Endothelial cell of umbilical vein (primary cell): ENCODE results near the gene AKT1. TPM values are rescaled to one million over a fixed set of nuclear protein-coding genes. Genes with fewer than 3 reads are reported as not detected.

Experiments
- BruUV-seq: library from RNA; stranded (reverse); fragments of 400-500 nt; replicated peaks from 2 replicates; lab custom pipeline; 2021; lab: Mats Ljungman, UMichigan
- CTCF ChIA-PET: fragments of 300-600, 350-600 bp; sonication (Branson Sonifier 250); formaldehyde crosslinking; loops from one replicate; lab custom pipeline; 2021; ENCODE audit warnings: antibody characterized with exemption, inconsistent platforms; lab: Charles Lee
- POLR2A ChIA-PET: fragments of 300-600, 350-600 bp; sonication (Branson Sonifier 250); formaldehyde crosslinking; loops from one replicate; lab custom pipeline; 2021; ENCODE audit warnings: antibody characterized with exemption, inconsistent platforms; lab: Charles Lee
- DNase-seq: peaks from one replicate; pipeline ENCODE4 v3.0.0-alpha.2; 2011; ENCODE audit warnings: low read depth, low spot score
- FAIRE-seq: peaks from 2 replicates; lab custom pipeline; 2011; peaks lifted over from hg19 to GRCh38; lab: Jason Lieb, UNC
- H2AFZ ChIP-seq: 2 replicates; pipeline ENCODE4 v1.6.0; 2012; ENCODE audit warnings: low read depth, low read length, control low read depth, inconsistent platforms
- H3K27ac ChIP-seq: 2 replicates; pipeline ENCODE4 v1.5.1; 2011; ENCODE audit warnings: low read depth, mild to moderate bottlenecking, control low read depth, low read length, moderate library complexity; ENCODE audit not compliant: insufficient read depth
- H3K27me3 ChIP-seq, 2 experiments: 2 replicates each; pipeline versions ENCODE4 v1.6.0 to v1.6.1; 2011; ENCODE audit warnings: low read length in 2 of 2, mixed read lengths in 1 of 2; ENCODE audit not compliant: control insufficient read depth in 2 of 2, insufficient read depth in 2 of 2
- H3K36me3 ChIP-seq, 2 experiments: 2 replicates in 1 of 2; 3 replicates in 1 of 2; pipeline ENCODE4 v1.5.1; 2011; ENCODE audit warnings: low read length in 2 of 2, mild to moderate bottlenecking in 1 of 2, moderate library complexity in 1 of 2; ENCODE audit not compliant: control insufficient read depth in 2 of 2, insufficient read depth in 2 of 2; ENCODE audit errors: extremely low read depth in 1 of 2
- H3K4me1 ChIP-seq: 3 replicates; pipeline ENCODE4 v1.5.1; 2011; ENCODE audit warnings: mild to moderate bottlenecking, low read length; ENCODE audit not compliant: control insufficient read depth, insufficient read depth; ENCODE audit errors: extremely low read depth
- H3K4me2 ChIP-seq: 2 replicates; pipeline ENCODE4 v1.6.1; 2011; ENCODE audit warnings: low read length, control low read depth, mixed read lengths; ENCODE audit not compliant: insufficient read depth
- H3K4me3 ChIP-seq, 3 experiments: fragments of 200-600 bp in 1 of 3; sonication (generic), shearing (Covaris generic) in 1 of 3; replicated peaks in 1 of 3; 2 replicates each; pipeline ENCODE4 v1.5.1; 2011 to 2016; ENCODE audit warnings: control low read depth in 3 of 3, low read length in 3 of 3, mild to moderate bottlenecking in 2 of 3, inconsistent platforms in 1 of 3, low read depth in 1 of 3, moderate library complexity in 1 of 3; ENCODE audit not compliant: insufficient read depth in 1 of 3
- H3K79me2 ChIP-seq: 2 replicates; pipeline ENCODE4 v1.6.0; 2012; ENCODE audit warnings: low read length, inconsistent platforms; ENCODE audit not compliant: control insufficient read depth, insufficient read depth
- H3K9ac ChIP-seq: replicated peaks from 2 replicates; pipeline ENCODE3; 2011; ENCODE audit warnings: low read length, control low read depth; ENCODE audit not compliant: insufficient read depth; ENCODE audit errors: extremely low read depth
- H3K9me1 ChIP-seq: replicated peaks from 3 replicates; pipeline ENCODE4 v1.6.0; 2011; ENCODE audit warnings: mild to moderate bottlenecking, low read length; ENCODE audit not compliant: control insufficient read depth, insufficient read depth; ENCODE audit errors: extremely low read depth
- H3K9me3 ChIP-seq: replicated peaks from 2 replicates; pipeline ENCODE4 v1.5.1; 2012; ENCODE audit warnings: low read length, inconsistent platforms; ENCODE audit not compliant: control insufficient read depth, insufficient read depth
- H4K20me1 ChIP-seq: replicated peaks from 2 replicates; pipeline ENCODE3; 2011; ENCODE audit warnings: mild to moderate bottlenecking, low read length; ENCODE audit not compliant: control insufficient read depth, insufficient read depth; ENCODE audit errors: extremely low read depth
- EZH2 ChIP-seq: IDR thresholded peaks from 2 replicates; pipeline ENCODE4 v1.6.1; 2012; ENCODE audit warnings: borderline replicate concordance, low read depth, mild to moderate bottlenecking, moderate library complexity, low read length, inconsistent platforms; ENCODE audit not compliant: severe bottlenecking
- GATA2 ChIP-seq: IDR thresholded peaks from 2 replicates; pipeline ENCODE4 v1.7.0; 2011; ENCODE audit warnings: low read depth, mild to moderate bottlenecking, moderate library complexity, mixed read lengths, low read length; ENCODE audit not compliant: insufficient read length, insufficient read depth
- JUN ChIP-seq: IDR thresholded peaks from 2 replicates; pipeline ENCODE4 v1.6.1; 2011; ENCODE audit warnings: borderline replicate concordance, low read depth; ENCODE audit not compliant: insufficient read length, insufficient read depth
- MYC ChIP-seq: IDR thresholded peaks from one replicate; pipeline ENCODE4 v1.6.1; 2011; ENCODE audit warnings: mild to moderate bottlenecking, low read depth, low read length
- dilution Hi-C: fragments of 300-500 bp; cut with MboI; formaldehyde crosslinking; loops from one replicate; pipeline ENCODE4 v1.15.0; 2019; ENCODE audit warnings: low sequenced_read_pairs; ENCODE audit not compliant: extremely low pct_ligation_motif_present
- intact Hi-C: fragments of 100-400 bp; cut with micrococcal nuclease; formaldehyde crosslinking; loops from one replicate; pipeline ENCODE4 v1.10.0; 2022
- polyA plus RNA-seq, 4 experiments: library from polyadenylated mRNA; depleted of rRNA in 3 of 4; stranded (reverse) in 3 of 4; unstranded in 1 of 4; fragments of >200 nt; gene quantifications; 2 replicates each; pipeline versions ENCODE4 v1.2.1 to v1.2.3, GENCODE V29; 2011 to 2012; ENCODE audit warnings: missing spikeins in 1 of 4
- total RNA-seq: library from RNA; stranded (reverse); gene quantifications from 2 replicates; pipeline ENCODE4 v1.2.3, GENCODE V29; 2021
- TF ChIP-seq, protein P1 (sequence below), 2 donors: IDR thresholded peaks; 1 replicate in 1 of 2; 2 replicates in 1 of 2; pipeline ENCODE4 v1.5.1; 2011; ENCODE audit warnings: low read length in 2 of 2, mild to moderate bottlenecking in 2 of 2, moderate library complexity in 2 of 2, control low read depth in 1 of 2, inconsistent platforms in 1 of 2, low read depth in 1 of 2; ENCODE audit not compliant: insufficient read depth in 1 of 2; ENCODE audit errors: extremely low read depth in 1 of 2

AKT1 gene
- total and polyA plus RNA-seq, 2 donors (not counting 3 experiments of a cell fraction or from before 2014, with no cell fraction given) = 177 to 191 TPM

DNA sequence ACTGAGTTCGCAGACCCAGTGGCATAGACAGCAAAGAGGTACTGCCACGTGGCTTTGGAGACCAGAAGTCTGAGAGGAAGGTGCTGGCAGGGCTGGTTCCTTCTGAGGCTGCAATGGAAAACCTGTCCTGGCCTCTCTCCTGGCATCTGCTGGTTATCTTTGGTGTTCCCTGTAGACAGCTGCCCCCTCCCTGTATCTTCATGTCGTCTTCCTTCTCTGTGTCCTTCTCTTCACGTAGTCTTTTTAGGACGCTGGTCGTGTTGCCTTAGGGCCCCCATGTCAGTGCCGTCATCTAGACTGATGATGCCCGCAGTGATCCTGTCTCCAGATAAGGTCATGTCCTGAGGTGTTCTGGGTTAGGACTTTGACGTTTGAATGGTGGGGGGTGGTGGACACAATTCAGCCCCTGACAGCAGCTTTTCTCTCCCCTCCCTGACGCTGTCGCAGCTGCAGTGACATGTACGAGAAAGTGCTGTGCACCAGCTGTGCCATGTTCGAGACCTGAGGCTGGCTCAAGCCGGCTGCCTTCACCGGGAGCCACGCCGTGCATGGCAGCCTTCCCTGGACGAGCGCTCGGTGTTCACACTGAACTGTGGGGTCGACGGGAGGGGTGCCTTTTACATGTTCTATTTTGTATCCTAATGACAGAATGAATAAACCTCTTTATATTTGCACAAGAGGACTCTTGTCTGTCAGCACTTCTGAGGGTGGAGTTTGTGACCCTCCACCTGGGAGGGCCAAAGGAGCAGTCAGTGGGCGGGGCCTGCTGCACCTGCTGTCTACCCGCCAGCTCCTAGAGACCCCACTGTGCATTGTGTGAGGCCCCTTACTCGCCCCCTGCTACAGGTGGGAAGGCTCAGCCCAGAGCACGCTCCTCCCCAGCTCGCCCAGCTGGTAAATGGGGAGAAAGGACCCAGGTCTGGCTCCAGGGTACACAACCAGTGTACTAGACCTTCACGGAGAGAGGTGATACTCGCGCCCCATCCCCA lies 36.3 kb downstream of the AKT1 start:
- Histone ChIP-seq H3K79me2 (peaks cover 14% of the 10 kb centered on the region), H3K36me3 (peaks cover 0 to 40% of the 10 kb centered on the region in 2 experiments), H2AFZ (no peak overlapping the region), H4K20me1 (no peaks in the 10 kb centered on the region), H3K9ac (no peak overlapping the region), H3K27ac (no peak overlapping the region), H3K4me1 (peaks cover 4% of the 10 kb centered on the region), H3K27me3 (no peaks in the 10 kb centered on the region), H3K4me3 (no peak overlapping the region), H3K9me1 (no peaks in the 10 kb centered on the region), H3K9me3 (no peaks in the 10 kb centered on the region), H3K4me2 (no peak overlapping the region)
- intact Hi-C loops = no loop called here
- FAIRE-seq (no peak), DNase-seq (no peak)
- CTCF ChIA-PET = interaction anchor here (1.4 to 2.4 kb wide), 2 partner anchors 9 kb away, joined by 4 to 16 read pairs; no protein-coding TSS in a partner anchor
- no TSS peak for BruUV-seq
- dilution Hi-C loops = no loop called here
- no peak for TF ChIP-seq GATA2
- no peak for TF ChIP-seq MYC
- TF ChIP-seq JUN = no peak
- POLR2A ChIA-PET = no interaction called here

DNA sequence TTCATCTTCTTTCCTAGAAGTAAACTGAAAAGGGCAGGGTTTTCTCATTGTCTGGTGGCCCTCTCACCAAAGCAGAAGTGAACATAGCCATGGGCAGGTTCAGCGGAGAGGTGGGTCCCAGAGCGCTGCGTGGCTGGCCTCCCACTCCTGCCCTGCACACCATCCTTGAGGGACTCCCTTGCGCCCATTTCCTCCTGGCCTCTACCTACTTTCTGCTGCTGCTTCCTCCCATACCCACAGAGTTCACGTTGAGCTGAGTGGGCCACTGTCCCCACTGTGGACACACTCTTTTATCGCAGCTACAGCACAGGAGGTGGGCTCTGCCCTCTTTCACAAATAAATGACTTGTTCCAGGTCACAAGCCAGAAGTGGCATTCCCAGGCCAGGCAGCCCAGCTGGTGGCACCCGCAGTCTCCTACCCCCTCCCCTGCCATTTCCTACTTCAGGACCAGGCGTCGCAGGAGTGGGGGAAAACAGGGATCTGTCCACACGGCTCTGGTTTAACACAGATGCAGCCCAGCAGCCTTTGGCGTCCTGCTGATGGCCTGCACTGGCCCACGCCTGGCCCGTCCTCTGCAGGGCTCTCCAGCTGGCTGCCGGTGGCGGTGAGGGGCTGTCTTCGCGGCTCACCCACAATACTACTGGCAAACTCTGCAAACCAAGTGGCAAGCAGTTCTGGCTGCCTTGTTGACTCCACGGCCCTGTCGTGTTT lies 37.7 kb downstream of the AKT1 start:
- peaks cover 0 to 40% of the 10 kb centered on the region in 2 experiments for H3K36me3 ChIP-seq

More for the DNA sequence above, 37.7 kb downstream of the AKT1 start:
- TF ChIP-seq, protein P1, sequence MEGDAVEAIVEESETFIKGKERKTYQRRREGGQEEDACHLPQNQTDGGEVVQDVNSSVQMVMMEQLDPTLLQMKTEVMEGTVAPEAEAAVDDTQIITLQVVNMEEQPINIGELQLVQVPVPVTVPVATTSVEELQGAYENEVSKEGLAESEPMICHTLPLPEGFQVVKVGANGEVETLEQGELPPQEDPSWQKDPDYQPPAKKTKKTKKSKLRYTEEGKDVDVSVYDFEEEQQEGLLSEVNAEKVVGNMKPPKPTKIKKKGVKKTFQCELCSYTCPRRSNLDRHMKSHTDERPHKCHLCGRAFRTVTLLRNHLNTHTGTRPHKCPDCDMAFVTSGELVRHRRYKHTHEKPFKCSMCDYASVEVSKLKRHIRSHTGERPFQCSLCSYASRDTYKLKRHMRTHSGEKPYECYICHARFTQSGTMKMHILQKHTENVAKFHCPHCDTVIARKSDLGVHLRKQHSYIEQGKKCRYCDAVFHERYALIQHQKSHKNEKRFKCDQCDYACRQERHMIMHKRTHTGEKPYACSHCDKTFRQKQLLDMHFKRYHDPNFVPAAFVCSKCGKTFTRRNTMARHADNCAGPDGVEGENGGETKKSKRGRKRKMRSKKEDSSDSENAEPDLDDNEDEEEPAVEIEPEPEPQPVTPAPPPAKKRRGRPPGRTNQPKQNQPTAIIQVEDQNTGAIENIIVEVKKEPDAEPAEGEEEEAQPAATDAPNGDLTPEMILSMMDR (IDR thresholded peaks at IDR 0.05; ENCODE audit: extremely low read depth in 1 of 2, insufficient read depth in 1 of 2, low read depth in 1 of 2, low read length in 2 of 2) = no peak
- TF ChIP-seq MYC = no peak
- no peak for TF ChIP-seq EZH2
- Histone ChIP-seq H3K9me3 (no peaks in the 10 kb centered on the region), H3K4me3 (no peak overlapping the region), H3K27me3 (no peaks in the 10 kb centered on the region), H3K79me2 (peaks cover 24% of the 10 kb centered on the region), H4K20me1 (no peaks in the 10 kb centered on the region), H3K27ac (no peak overlapping the region), H3K9ac (no peak overlapping the region), H3K4me1 (peaks cover 8% of the 10 kb centered on the region), H3K4me2 (no peak overlapping the region), H3K9me1 (no peaks in the 10 kb centered on the region), H2AFZ (no peak overlapping the region)
- FAIRE-seq (no peak), DNase-seq (no peak)
- dilution Hi-C loops = no loop called here
- POLR2A ChIA-PET = no interaction called here
- BruUV-seq = no TSS peak
- CTCF ChIA-PET = interaction anchor here (2.4 kb wide), 1 partner anchor 11 kb away, joined by 16 read pairs; no protein-coding TSS in a partner anchor
- intact Hi-C loops = no loop called here
